PC-3 (cell line): Measurements from ENCODE around the gene GID4. TPM values are rescaled to one million over a fixed set of nuclear protein-coding genes. Genes with fewer than 3 reads are reported as not detected.

Experiments
- ATAC-seq: fragments of 200-7000 bp; cut with Tn5 transposase; 2 replicates; pipeline ENCODE4 v1.9.1; 2020; ENCODE audit warnings: mild to moderate bottlenecking, moderate library complexity
- BruUV-seq: library from RNA; stranded (reverse); fragments of 400-500 nt; replicated peaks from 2 replicates; lab custom pipeline; 2021; lab: Mats Ljungman, UMichigan
- CTCF ChIA-PET: fragments of 300-600 bp; sonication (Branson Sonifier 250); formaldehyde crosslinking; loops from one replicate; lab custom pipeline; 2022; ENCODE audit warnings: antibody characterized with exemption; lab: Charles Lee
- POLR2A ChIA-PET: fragments of 300-600 bp; sonication (Branson Sonifier 250); formaldehyde crosslinking; loops from one replicate; lab custom pipeline; 2022; ENCODE audit warnings: antibody characterized with exemption; ENCODE audit not compliant: unreplicated experiment; lab: Charles Lee
- DNase-seq: peaks from one replicate; pipeline ENCODE4 v3.0.0-alpha.2; 2015
- H2AFZ ChIP-seq: fragments of 300-600 bp; sonication (generic); 2 replicates; pipeline ENCODE4 v1.6.0; 2016; ENCODE audit warnings: antibody characterized with exemption, low read length
- H3F3A ChIP-seq: fragments of 300-600 bp; sonication (generic); one replicate; pipeline ENCODE4 v1.6.0; 2017; ENCODE audit warnings: antibody characterized with exemption, low read length, control low read depth, mild to moderate bottlenecking; ENCODE audit not compliant: unreplicated experiment
- H3K27ac ChIP-seq: fragments of 300-600 bp; sonication (generic); 2 replicates; pipeline ENCODE4 v1.5.1; 2016; ENCODE audit warnings: mild to moderate bottlenecking, low read length
- H3K27me3 ChIP-seq: fragments of 300-600 bp; sonication (generic); 2 replicates; pipeline ENCODE4 v1.6.1; 2016; ENCODE audit warnings: low read length, mixed read lengths
- H3K36me3 ChIP-seq: fragments of 300-600 bp; sonication (generic); 2 replicates; pipeline ENCODE4 v1.6.1; 2016; ENCODE audit warnings: low read depth, mixed run types, low read length, mixed read lengths
- H3K4me1 ChIP-seq: fragments of 300-600 bp; sonication (generic); 2 replicates; pipeline ENCODE4 v1.5.1; 2016; ENCODE audit warnings: low read length; ENCODE audit not compliant: insufficient read depth
- H3K4me2 ChIP-seq: fragments of 300-600 bp; sonication (generic); 2 replicates; pipeline ENCODE4 v1.6.0; 2016; ENCODE audit warnings: low read length
- H3K4me3 ChIP-seq: fragments of 300-600 bp; sonication (generic); 2 replicates; pipeline ENCODE4 v1.5.1; 2016; ENCODE audit warnings: mild to moderate bottlenecking, low read length, mixed read lengths
- H3K79me2 ChIP-seq: fragments of 300-600 bp; sonication (generic); 2 replicates; pipeline ENCODE4 v1.6.1; 2017; ENCODE audit warnings: low read length, mixed read lengths
- H3K9ac ChIP-seq: fragments of 300-600 bp; sonication (generic); 2 replicates; pipeline ENCODE4 v1.6.0; 2016; ENCODE audit warnings: mild to moderate bottlenecking, low read length
- H3K9me2 ChIP-seq: fragments of 300-600 bp; sonication (generic); replicated peaks from 2 replicates; pipeline ENCODE4 v1.6.1; 2016; ENCODE audit warnings: mixed run types, low read length, mixed read lengths
- H3K9me3 ChIP-seq: fragments of 300-600 bp; sonication (generic); 2 replicates; pipeline ENCODE4 v1.6.1; 2016; ENCODE audit warnings: low read length, mixed read lengths
- H4K20me1 ChIP-seq: fragments of 300-600 bp; sonication (generic); 2 replicates; pipeline ENCODE4 v1.6.1; 2016; ENCODE audit warnings: low read length, mixed read lengths
- EZH2 ChIP-seq: fragments of 300-600 bp; sonication (generic); IDR thresholded peaks from one replicate; pipeline ENCODE4 v1.6.1; 2017; ENCODE audit warnings: antibody characterized with exemption, mild to moderate bottlenecking, low read length; ENCODE audit not compliant: unreplicated experiment
- EZH2phosphoT487 ChIP-seq: fragments of 300-600 bp; sonication (generic); IDR thresholded peaks from 2 replicates; pipeline ENCODE4 v1.6.1; 2018; ENCODE audit warnings: mild to moderate bottlenecking, antibody characterized with exemption, low read length, borderline replicate concordance
- intact Hi-C: fragments of 100-400 bp; cut with micrococcal nuclease; formaldehyde crosslinking; loops from 2 replicates; pipeline ENCODE4 v1.9.0; 2023
- total RNA-seq: library from RNA; depleted of rRNA; stranded (reverse); fragments of >200 nt; gene quantifications from 2 replicates; pipeline ENCODE4 v1.2.3, GENCODE V29; 2014
- TF ChIP-seq, protein P1 (sequence below): fragments of 300-600 bp; sonication (generic); conservative IDR thresholded peaks from 2 replicates; pipeline ENCODE4 v1.5.1; 2017; ENCODE audit warnings: antibody characterized with exemption, low read depth, mild to moderate bottlenecking, low read length

GID4 gene
- total RNA-seq, 1 experiment from 2014 or later: 7.3 TPM

DNA sequence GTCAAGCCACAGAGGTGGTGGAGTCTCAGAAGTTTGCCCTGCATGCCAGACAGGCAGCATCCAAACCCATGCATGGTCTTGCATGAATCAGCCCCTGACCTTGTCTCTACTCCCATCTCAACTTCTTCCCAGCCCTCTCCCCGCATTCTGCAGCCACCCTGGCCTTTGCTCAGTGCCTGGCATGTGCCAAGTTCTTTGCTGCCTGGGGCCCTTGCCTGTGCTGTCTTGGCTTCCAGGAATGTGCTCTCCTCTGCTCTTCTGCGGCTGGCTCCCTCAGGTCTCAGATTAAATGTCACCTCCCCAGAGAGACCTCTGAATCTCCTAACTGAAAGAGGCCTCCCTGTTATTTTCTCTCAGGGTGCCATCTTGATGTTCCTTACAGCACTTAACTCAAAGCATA, 48.9 kb upstream of the GID4 start:
- TF ChIP-seq EZH2 (no peak), EZH2phosphoT487 (no peak)
- TF ChIP-seq, protein P1, sequence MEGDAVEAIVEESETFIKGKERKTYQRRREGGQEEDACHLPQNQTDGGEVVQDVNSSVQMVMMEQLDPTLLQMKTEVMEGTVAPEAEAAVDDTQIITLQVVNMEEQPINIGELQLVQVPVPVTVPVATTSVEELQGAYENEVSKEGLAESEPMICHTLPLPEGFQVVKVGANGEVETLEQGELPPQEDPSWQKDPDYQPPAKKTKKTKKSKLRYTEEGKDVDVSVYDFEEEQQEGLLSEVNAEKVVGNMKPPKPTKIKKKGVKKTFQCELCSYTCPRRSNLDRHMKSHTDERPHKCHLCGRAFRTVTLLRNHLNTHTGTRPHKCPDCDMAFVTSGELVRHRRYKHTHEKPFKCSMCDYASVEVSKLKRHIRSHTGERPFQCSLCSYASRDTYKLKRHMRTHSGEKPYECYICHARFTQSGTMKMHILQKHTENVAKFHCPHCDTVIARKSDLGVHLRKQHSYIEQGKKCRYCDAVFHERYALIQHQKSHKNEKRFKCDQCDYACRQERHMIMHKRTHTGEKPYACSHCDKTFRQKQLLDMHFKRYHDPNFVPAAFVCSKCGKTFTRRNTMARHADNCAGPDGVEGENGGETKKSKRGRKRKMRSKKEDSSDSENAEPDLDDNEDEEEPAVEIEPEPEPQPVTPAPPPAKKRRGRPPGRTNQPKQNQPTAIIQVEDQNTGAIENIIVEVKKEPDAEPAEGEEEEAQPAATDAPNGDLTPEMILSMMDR: no peak
- Histone ChIP-seq H3K4me2 (peak overlapping the region; percentile 50), H2AFZ (peak overlapping the region; percentile 43), H3K9ac (peak overlapping the region; percentile 65), H3K27me3 (no peaks in the 10 kb centered on the region), H3K9me3 (no peaks in the 10 kb centered on the region), H3K4me3 (peak overlapping the region; percentile 0; the same call in 1 of the 2 replicates), H3K4me1 (peaks cover 23% of the 10 kb centered on the region), H3K9me2 (no peaks in the 10 kb centered on the region), H3F3A (no peaks in the 10 kb centered on the region), H3K27ac (peak overlapping the region; percentile 94), H4K20me1 (no peaks in the 10 kb centered on the region), H3K79me2 (no peaks in the 10 kb centered on the region), H3K36me3 (no peaks in the 10 kb centered on the region)
- ChIA-PET CTCF (no interaction called here), POLR2A (interaction anchor here (0.7 kb wide), 1 partner anchor 10 kb away, joined by 6 read pairs; no protein-coding TSS in a partner anchor)
- intact Hi-C loops: loop anchor here (5.0 kb wide), 1 partner anchor 42 kb away; no protein-coding TSS in a partner anchor
- no TSS peak for BruUV-seq
- peak; percentile 53 for ATAC-seq
- peak; percentile 88 for DNase-seq

DNA sequence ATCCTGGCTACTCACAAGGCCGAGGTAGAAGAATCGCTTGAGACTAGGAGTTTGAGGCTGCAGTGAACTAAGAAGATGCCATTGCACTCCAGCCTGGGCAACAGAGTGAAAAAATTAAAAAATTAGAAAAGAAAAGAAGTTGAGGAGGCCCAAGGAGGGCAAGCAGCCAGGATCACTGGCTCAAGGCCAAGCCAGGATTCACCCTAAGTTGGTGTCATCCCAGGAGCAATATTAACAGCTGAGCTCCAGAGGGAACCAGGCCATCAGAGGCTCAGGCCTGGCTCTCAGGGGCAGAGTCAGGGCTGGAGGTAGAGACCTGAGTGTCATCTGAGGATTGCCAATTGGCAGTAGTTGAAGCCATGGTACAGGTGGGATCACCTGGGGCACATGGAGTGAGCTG, 45.8 kb upstream of the GID4 start:
- intact Hi-C loops: loop anchor here (5.0 kb wide), 1 partner anchor 39 kb away; no protein-coding TSS in a partner anchor
- no peaks in the 10 kb centered on the region for H3K9me2 ChIP-seq
- no peaks in the 10 kb centered on the region for H3K9me3 ChIP-seq
- ATAC-seq: no peak
- peaks cover 23% of the 10 kb centered on the region for H3K4me1 ChIP-seq
- H3F3A ChIP-seq: no peaks in the 10 kb centered on the region
- H3K27me3 ChIP-seq: no peaks in the 10 kb centered on the region
- no peaks in the 10 kb centered on the region for H4K20me1 ChIP-seq
- H3K4me3 ChIP-seq: no peak overlapping the region
- CTCF ChIA-PET: no interaction called here
- no peak overlapping the region for H2AFZ ChIP-seq
- no TSS peak for BruUV-seq
- H3K27ac ChIP-seq: no peak overlapping the region
- TF ChIP-seq EZH2 (no peak), EZH2phosphoT487 (no peak)
- TF ChIP-seq, protein P1: no peak
- no peaks in the 10 kb centered on the region for H3K79me2 ChIP-seq
- no peak for DNase-seq
- H3K9ac ChIP-seq: no peak overlapping the region
- H3K36me3 ChIP-seq: no peaks in the 10 kb centered on the region
- POLR2A ChIA-PET: no interaction called here
- H3K4me2 ChIP-seq: no peak overlapping the region

DNA sequence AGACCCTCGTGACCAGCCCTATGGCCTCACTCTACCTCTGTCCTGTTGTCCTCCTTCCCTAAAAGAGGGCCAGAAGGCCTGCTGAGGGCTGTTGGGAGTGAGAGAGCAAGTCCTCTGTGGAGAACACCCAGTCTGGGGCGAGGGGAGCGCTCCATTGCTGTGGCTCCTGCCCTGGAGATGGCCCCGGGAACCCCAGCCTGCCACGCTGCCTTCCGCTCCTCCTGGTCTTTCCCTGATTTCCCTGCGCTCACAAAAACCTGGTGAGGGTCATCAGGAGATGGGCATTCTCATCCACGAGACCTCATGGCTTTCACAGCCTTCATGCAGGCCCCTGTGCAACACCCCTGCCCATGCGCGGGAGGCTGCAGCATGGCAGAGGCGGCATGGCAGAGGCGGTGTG, 45.4 kb upstream of the GID4 start:
- Histone ChIP-seq H3K4me3 (no peak overlapping the region), H3K9me3 (no peaks in the 10 kb centered on the region), H4K20me1 (no peaks in the 10 kb centered on the region), H3K36me3 (no peaks in the 10 kb centered on the region), H3K9me2 (no peaks in the 10 kb centered on the region), H3K4me2 (no peak overlapping the region), H3K79me2 (no peaks in the 10 kb centered on the region), H3K27me3 (no peaks in the 10 kb centered on the region), H2AFZ (no peak overlapping the region), H3K27ac (no peak overlapping the region), H3F3A (no peaks in the 10 kb centered on the region), H3K9ac (no peak overlapping the region), H3K4me1 (peaks cover 23% of the 10 kb centered on the region)
- ChIA-PET POLR2A (no interaction called here), CTCF (no interaction called here)
- DNase-seq (no peak), ATAC-seq (no peak)
- TF ChIP-seq, protein P1: no peak
- TF ChIP-seq EZH2phosphoT487 (no peak), EZH2 (no peak)
- intact Hi-C loops: loop anchor here (5.0 kb wide), 1 partner anchor 38 kb away; no protein-coding TSS in a partner anchor
- no TSS peak for BruUV-seq
